Measurements from ENCODE around the gene TMED5. TPM values are rescaled to one million over a fixed set of nuclear protein-coding genes. Genes with fewer than 3 reads are reported as not detected.
"Not testable (repeated sequence)": the region's sequence is repeated elsewhere in the genome, so short reads cannot be mapped to it uniquely, and the experiment has no call there.

The TMED5 gene
- total RNA-seq, 1 donor from 2014 or later: 59.4 TPM

DNA sequence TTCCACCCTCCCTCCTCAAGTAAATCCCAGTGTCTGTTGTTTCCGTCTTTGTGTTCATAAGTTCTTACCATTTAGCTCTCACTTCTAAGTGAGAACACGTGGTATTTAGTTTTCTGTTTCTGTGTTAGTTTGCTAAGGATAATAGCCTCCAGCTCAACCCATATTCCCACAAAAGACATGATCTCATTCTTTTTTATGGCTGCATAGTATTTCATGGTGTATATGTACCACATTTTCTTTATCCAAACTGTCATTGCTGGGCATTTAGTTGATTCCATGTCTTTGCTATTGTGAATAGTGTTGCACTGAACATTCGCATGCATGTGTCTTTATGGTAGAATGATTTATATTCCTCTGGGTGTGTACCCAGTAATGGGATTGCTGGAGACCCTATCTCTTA lies 5.6 kb downstream of the TMED5 start:
- intact Hi-C loops (cut with micrococcal nuclease): loop anchor here (10.0 kb wide), 1 partner anchor 520 kb away; no protein-coding TSS in a partner anchor

GRCh38 chr1:93172778-93173177 lies 7.4 kb downstream of the TMED5 start:
- intact Hi-C loops (cut with micrococcal nuclease): loop anchor here (10.0 kb wide), 1 partner anchor 522 kb away; no protein-coding TSS in a partner anchor

GRCh38 chr1:93171549-93172034 lies 8.6 kb downstream of the TMED5 start:
- intact Hi-C loops (cut with micrococcal nuclease): loop anchor here (1.0 to 10.0 kb wide), 3 partner anchors 8 to 523 kb away; no protein-coding TSS in a partner anchor

- intact Hi-C loops (cut with micrococcal nuclease): loop anchor here (2.0 to 10.0 kb wide), 2 partner anchors 15 to 525 kb away; no protein-coding TSS in a partner anchor
Measured at GRCh38 chr1:93170141-93170678, 10.0 kb downstream of the TMED5 start.

DNA sequence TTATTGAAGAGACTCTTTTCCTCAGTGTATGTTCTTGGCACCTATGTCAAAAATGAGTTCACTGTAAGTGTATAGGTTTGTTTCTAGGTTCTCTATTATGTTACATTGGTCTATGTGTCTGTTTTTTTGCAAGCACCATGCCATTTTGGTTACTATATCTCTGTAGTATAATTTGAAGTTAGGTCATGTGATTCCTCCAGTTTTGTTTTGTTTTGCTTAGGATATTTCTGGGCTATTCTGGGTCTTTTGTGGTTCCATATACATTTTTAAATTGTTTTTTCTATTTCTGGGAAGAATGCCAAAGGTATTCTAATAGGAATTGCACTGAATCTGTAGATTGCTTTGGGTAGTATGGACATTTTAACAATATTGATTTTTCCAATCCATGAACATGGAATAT lies 13.2 kb downstream of the TMED5 start:
- intact Hi-C loops (cut with micrococcal nuclease): no loop called here

- intact Hi-C loops (cut with micrococcal nuclease): not testable (repeated sequence)
Measured at GRCh38 chr1:93165895-93166294, 14.3 kb downstream of the TMED5 start.

DNA sequence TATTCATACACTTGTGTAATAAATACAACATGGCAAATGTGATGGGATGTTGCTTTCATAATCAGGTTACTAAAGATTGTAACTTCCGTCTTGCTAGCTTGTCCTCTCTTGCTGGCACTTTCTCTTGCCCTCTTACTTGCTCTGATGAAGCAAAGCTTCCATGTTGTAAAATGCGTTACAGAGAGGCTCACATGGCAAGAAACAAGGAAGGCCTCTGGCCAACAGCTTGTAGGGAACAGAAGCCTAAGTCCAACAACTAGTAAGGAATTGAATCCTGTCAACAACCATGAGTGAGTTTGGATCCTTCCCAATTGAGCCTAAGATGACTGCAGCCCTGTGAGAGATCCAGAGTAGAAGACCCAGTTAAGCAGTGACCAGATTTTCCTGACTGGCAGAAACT lies 15.4 kb downstream of the TMED5 start:
- intact Hi-C loops (cut with micrococcal nuclease): no loop called here

DNA sequence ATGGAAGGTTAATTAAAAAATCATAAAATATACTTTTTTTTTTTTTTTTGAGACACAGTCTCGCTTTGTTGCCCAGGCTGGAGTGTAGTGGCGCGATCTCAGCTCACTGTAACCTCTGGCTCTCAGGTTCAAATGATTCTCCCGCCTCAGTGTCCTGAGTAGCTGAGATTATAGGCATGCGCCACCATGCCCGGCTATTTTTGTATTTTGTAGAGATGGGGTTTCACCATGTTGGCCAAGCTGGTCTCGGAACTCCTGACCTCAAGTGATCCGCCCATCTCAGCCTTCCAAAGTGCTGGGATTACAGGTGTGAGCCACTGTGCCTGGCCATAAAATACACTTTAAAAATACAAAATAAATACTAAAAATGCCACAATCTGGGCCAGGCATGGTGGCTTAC lies 16.9 kb downstream of the TMED5 start:
- intact Hi-C loops (cut with micrococcal nuclease): not testable (repeated sequence)

- intact Hi-C loops (cut with micrococcal nuclease): no loop called here
Measured at GRCh38 chr1:93159337-93159736, 20.9 kb downstream of the TMED5 start.

- intact Hi-C loops (cut with micrococcal nuclease): loop anchor here (1.0 to 2.0 kb wide), 3 partner anchors 15 to 75 kb away; partner anchors contain the start of genes CCDC18 and TMED5
Measured at GRCh38 chr1:93155335-93155734, 24.9 kb downstream of the TMED5 start.

- intact Hi-C loops (cut with micrococcal nuclease): loop anchor here (1.0 to 2.0 kb wide), 3 partner anchors 16 to 74 kb away; partner anchors contain the start of genes CCDC18 and TMED5
Measured at GRCh38 chr1:93154898-93155297, 25.3 kb downstream of the TMED5 start.

GRCh38 chr1:93152835-93153234 lies 27.4 kb downstream of the TMED5 start:
- intact Hi-C loops (cut with micrococcal nuclease): no loop called here

- intact Hi-C loops (cut with micrococcal nuclease): no loop called here
Measured at GRCh38 chr1:93151474-93151873, 28.7 kb downstream of the TMED5 start.

GRCh38 chr1:93150729-93151128 lies 29.5 kb downstream of the TMED5 start:
- intact Hi-C loops (cut with micrococcal nuclease): no loop called here

DNA sequence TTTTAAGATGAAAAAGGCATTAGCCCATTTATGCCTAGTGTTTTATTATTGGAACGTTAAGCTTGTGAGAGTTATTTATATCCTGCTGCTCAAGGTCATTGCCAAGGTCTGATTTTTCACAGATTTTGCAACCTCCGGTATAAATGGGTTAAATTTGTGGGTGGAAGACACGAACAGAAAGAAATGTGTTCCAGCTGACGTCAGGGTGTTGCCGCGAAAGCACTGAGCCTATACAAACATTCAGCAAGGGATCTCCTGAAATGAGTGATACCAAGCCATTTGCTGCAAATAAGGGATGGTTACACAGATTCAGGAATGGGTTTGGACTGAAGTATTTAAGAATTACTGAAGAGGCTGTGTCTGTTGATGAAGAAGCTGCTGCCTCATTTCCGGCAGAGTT lies 32.2 kb downstream of the TMED5 start:
- intact Hi-C loops (cut with micrococcal nuclease): no loop called here

DNA sequence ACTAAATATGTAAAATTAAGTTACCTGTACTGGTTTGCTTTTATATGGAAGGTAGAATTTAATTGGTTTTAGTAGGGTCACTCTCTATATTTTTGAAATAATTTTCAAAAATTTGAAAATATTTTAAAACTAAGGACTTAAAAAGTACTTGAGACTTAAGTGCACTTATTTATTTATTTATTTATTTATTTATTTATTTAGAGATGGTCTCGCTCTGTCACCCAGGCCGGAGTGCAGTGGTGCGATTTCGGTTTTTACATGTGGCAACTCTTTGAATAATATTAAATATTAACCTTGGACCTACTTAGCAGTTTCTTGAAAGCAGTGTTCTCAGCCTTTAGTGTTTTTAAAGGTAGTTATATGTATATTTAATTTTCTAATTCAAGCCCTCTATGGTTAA lies 36.4 kb downstream of the TMED5 start:
- intact Hi-C loops (cut with micrococcal nuclease): no loop called here

- intact Hi-C loops (cut with micrococcal nuclease): no loop called here
Measured at GRCh38 chr1:93143136-93143535, 37.1 kb downstream of the TMED5 start.

- intact Hi-C loops (cut with micrococcal nuclease): no loop called here
Measured at GRCh38 chr1:93142161-93142560, 38.1 kb downstream of the TMED5 start.

DNA sequence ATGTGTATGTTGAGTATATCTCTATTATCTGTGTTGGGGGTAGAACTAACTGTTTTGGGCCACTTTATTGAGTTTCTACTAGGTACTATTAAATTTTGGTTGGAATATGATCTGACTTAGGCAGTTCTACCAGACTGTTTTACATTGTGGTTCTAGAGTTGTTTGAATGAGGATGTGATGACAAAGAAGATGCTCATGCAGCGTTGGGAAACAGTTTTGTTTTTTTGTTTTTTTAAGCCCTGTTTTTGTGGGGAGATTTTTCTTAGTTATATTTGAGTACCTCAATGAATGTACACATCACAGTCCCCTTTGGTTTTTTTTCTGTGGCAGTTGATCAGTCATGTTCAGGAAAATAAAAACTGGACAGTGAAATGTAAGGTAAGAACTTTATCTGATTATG lies 40.1 kb downstream of the TMED5 start:
- intact Hi-C loops (cut with micrococcal nuclease): no loop called here

- intact Hi-C loops (cut with micrococcal nuclease): no loop called here
Measured at GRCh38 chr1:93137604-93138292, 42.5 kb downstream of the TMED5 start.

- intact Hi-C loops (cut with micrococcal nuclease): no loop called here
Measured at GRCh38 chr1:93136445-93136844, 43.8 kb downstream of the TMED5 start.

GRCh38 chr1:93132638-93133037 lies 47.6 kb downstream of the TMED5 start:
- intact Hi-C loops (cut with micrococcal nuclease): no loop called here
